GM18868 (cell line): Measurements from ENCODE around the gene TMEM204.

Source experiments
- ATAC-seq: cut with Tn5 transposase; IDR thresholded peaks from one replicate; pipeline ENCODE4 v1.9.1; 2021; ENCODE audit warnings: mild to moderate bottlenecking, moderate library complexity; ENCODE audit not compliant: unreplicated experiment

The TMEM204 gene

GRCh38 chr16:1518626-1519135 lies 14.8 kb upstream of the TMEM204 start:
- no peak for ATAC-seq

GRCh38 chr16:1519831-1520230 lies 13.6 kb upstream of the TMEM204 start:
- ATAC-seq = no peak

- ATAC-seq = no peak
These were observed 13.0 kb upstream of the TMEM204 start for GRCh38 chr16:1520461-1520860.

GRCh38 chr16:1523581-1524245 lies 9.8 kb upstream of the TMEM204 start:
- no peak for ATAC-seq

GRCh38 chr16:1524366-1524765 lies 9.1 kb upstream of the TMEM204 start:
- no peak for ATAC-seq

- ATAC-seq = no peak
These were observed 7.4 kb upstream of the TMEM204 start for GRCh38 chr16:1525871-1526607.

GRCh38 chr16:1526608-1527555 lies 6.6 kb upstream of the TMEM204 start:
- no peak for ATAC-seq

GRCh38 chr16:1527836-1528811 lies 5.3 kb upstream of the TMEM204 start:
- ATAC-seq = no peak

GRCh38 chr16:1528921-1529537 lies 4.4 kb upstream of the TMEM204 start:
- ATAC-seq = no peak

- ATAC-seq = no peak
These were observed 3.0 kb upstream of the TMEM204 start for GRCh38 chr16:1530349-1530882.

GRCh38 chr16:1530883-1531637 lies 2.4 kb upstream of the TMEM204 start:
- ATAC-seq = no peak

- no peak for ATAC-seq
These were observed 1.9 kb upstream of the TMEM204 start for GRCh38 chr16:1531638-1531910.

GRCh38 chr16:1532081-1532760 lies 1.2 kb upstream of the TMEM204 start:
- no peak for ATAC-seq

- ATAC-seq = no peak
These were observed 695 bp upstream of the TMEM204 start for GRCh38 chr16:1532771-1533170.

- ATAC-seq = no peak
These were observed 855 bp downstream of the TMEM204 start for GRCh38 chr16:1534021-1535020.

GRCh38 chr16:1535391-1536291 lies 2.2 kb downstream of the TMEM204 start:
- no peak for ATAC-seq
